Hair follicular keratinocyte (primary cell): Measurements from ENCODE around the gene ASB7. TPM values are rescaled to one million over a fixed set of nuclear protein-coding genes. Genes with fewer than 3 reads are reported as not detected.

Source experiments
- total RNA-seq: library from RNA; depleted of rRNA; stranded (reverse); fragments of >200 nt; gene quantifications from 2 replicates; pipeline ENCODE4 v1.2.3, GENCODE V29; 2015

The ASB7 gene
- 6.0 and 7.8 TPM in 2 replicates for total RNA-seq

GRCh38 chr15:100602064-100602822, at the start of gene ASB7, which contains the start of gene LINS1:
Gene ASB7, plus strand, starts transcription at chr15:100602589. Its CDS starts 9,628 bp downstream, at chr15:100612217.
Gene LINS1, minus strand, starts transcription at chr15:100602184. Its CDS starts 21,342 bp downstream, at chr15:100580842.

Other genes starting within 250 kb of the ASB7 start
- gene CERS3, start 73.6 kb upstream of the ASB7 start, total RNA-seq: 10.7 and 15.1 TPM in 2 replicates
- 9.7 and 13.3 TPM in 2 replicates for gene LINS1, start 405 bp upstream of the ASB7 start, total RNA-seq